Activated T-helper 2 cell treated with anti-CD3 and anti-CD28 coated beads, Interferon-gamma antibody, Interleukin-2, Interleukin-4, amounts not matched to agents 10 μg/mL and 5 μg/mL and 100 μg/mL, durations not matched to agents 14 hours and 24 hours and 36 hours (primary cell): ENCODE data around the gene PIN4. TPM values are rescaled to one million over a fixed set of nuclear protein-coding genes. Genes with fewer than 3 reads are reported as not detected.

ENCODE experiments used
- total RNA-seq: library from RNA; stranded (reverse); gene quantifications from 2 replicates; pipeline ENCODE4 v1.2.3, GENCODE V29; 2022

PIN4 gene
- total RNA-seq, 1 donor from 2014 or later: 16.8 TPM

Other genes starting within 250 kb of the PIN4 start
- 0.23 and 0.25 TPM in 2 replicates for gene RTL5, start 49.8 kb upstream of the PIN4 start, total RNA-seq
- 9.1 and 9.6 TPM in 2 replicates for gene ERCC6L, start 57.3 kb downstream of the PIN4 start, total RNA-seq
- 1,131 and 1,154 TPM in 2 replicates for gene RPS4X, start 95.5 kb downstream of the PIN4 start, total RNA-seq
- not detected in 2 replicates for gene CITED1, start 124.2 kb downstream of the PIN4 start, total RNA-seq